ENCODE measurements around the gene ITIH6.
A peak's percentile ranks its signal among the peaks of the same experiment; 100 is the strongest.
"Not testable (repeated sequence)": the region's sequence is repeated elsewhere in the genome, so short reads cannot be mapped to it uniquely, and the experiment has no call there.

The ITIH6 gene

GRCh38 chrX:54798137-54798536 lies at the start of gene ITIH6:
TSS of gene ITIH6 (minus strand) at chrX:54798255. CDS start at chrX:54798210, 45 bp downstream.
- no peak for DNase-seq (ENCODE audit: low spot score)

- not testable (repeated sequence) for DNase-seq (ENCODE audit: low spot score)
These were observed 49.6 kb upstream of the ITIH6 start for GRCh38 chrX:54847700-54848099.

- DNase-seq (ENCODE audit: low spot score) = no peak
These were observed 45.0 kb upstream of the ITIH6 start for GRCh38 chrX:54843050-54843449.

- no peak for DNase-seq (ENCODE audit: low spot score)
These were observed 44.6 kb upstream of the ITIH6 start for GRCh38 chrX:54842607-54843006.

- not testable (repeated sequence) for DNase-seq (ENCODE audit: low spot score)
These were observed 43.3 kb upstream of the ITIH6 start for GRCh38 chrX:54841184-54841874.

GRCh38 chrX:54838583-54838982 lies 40.5 kb upstream of the ITIH6 start:
- no peak for DNase-seq (ENCODE audit: low spot score)

- no peak for DNase-seq (ENCODE audit: low spot score)
These were observed 28.5 kb upstream of the ITIH6 start for GRCh38 chrX:54826598-54826997.

- no peak for DNase-seq (ENCODE audit: low spot score)
These were observed 27.8 kb upstream of the ITIH6 start for GRCh38 chrX:54825716-54826438.

GRCh38 chrX:54824722-54825121 lies 26.7 kb upstream of the ITIH6 start:
- no peak for DNase-seq (ENCODE audit: low spot score)

GRCh38 chrX:54824195-54824594 lies 26.1 kb upstream of the ITIH6 start:
- DNase-seq (ENCODE audit: low spot score) = no peak

GRCh38 chrX:54821310-54821709 lies 23.3 kb upstream of the ITIH6 start:
- DNase-seq (ENCODE audit: low spot score) = no peak

- DNase-seq (ENCODE audit: low spot score) = no peak
These were observed 22.7 kb upstream of the ITIH6 start for GRCh38 chrX:54820737-54821136.

GRCh38 chrX:54819201-54819600 lies 21.1 kb upstream of the ITIH6 start:
- no peak for DNase-seq (ENCODE audit: low spot score)

GRCh38 chrX:54818221-54818620 lies 20.2 kb upstream of the ITIH6 start:
- DNase-seq (ENCODE audit: low spot score) = no peak

GRCh38 chrX:54817220-54817820 lies 19.3 kb upstream of the ITIH6 start:
- no peak for DNase-seq (ENCODE audit: low spot score)

GRCh38 chrX:54812306-54812705 lies 14.3 kb upstream of the ITIH6 start:
- DNase-seq (ENCODE audit: low spot score) = no peak

GRCh38 chrX:54811301-54811885 lies 13.3 kb upstream of the ITIH6 start:
- no peak for DNase-seq (ENCODE audit: low spot score)

GRCh38 chrX:54810532-54810931 lies 12.5 kb upstream of the ITIH6 start:
- no peak for DNase-seq (ENCODE audit: low spot score)

- peak; percentile 75 for DNase-seq (ENCODE audit: low spot score)
These were observed 10.8 kb upstream of the ITIH6 start for GRCh38 chrX:54808605-54809483.

GRCh38 chrX:54808109-54808604 lies 10.1 kb upstream of the ITIH6 start:
- DNase-seq (ENCODE audit: low spot score) = peak; percentile 16

GRCh38 chrX:54807524-54808108 lies 9.6 kb upstream of the ITIH6 start, which contains the start of gene MAGED2:
TSS of gene MAGED2 (plus strand) at chrX:54807745. CDS start at chrX:54809332, 1,587 bp downstream.
- peak; percentile 21 for DNase-seq (ENCODE audit: low spot score)
